HepG2 (cell line): ENCODE results near the gene P4HB. TPM values are rescaled to one million over a fixed set of nuclear protein-coding genes. Genes with fewer than 3 reads are reported as not detected.

Source experiments
- CREB3 ChIP-seq: sonication (generic); formaldehyde crosslinking; IDR thresholded peaks from 2 replicates; pipeline ENCODE4 v1.5.0; 2020; ENCODE audit warnings: missing genetic modification reagents
- CSRNP1 ChIP-seq: sonication (generic); formaldehyde crosslinking; IDR thresholded peaks from 2 replicates; pipeline ENCODE4 v1.8.1; 2023; ENCODE audit warnings: mild to moderate bottlenecking, missing genetic modification reagents
- FUBP1 ChIP-seq: sonication (generic); formaldehyde crosslinking; IDR thresholded peaks from 2 replicates; pipeline ENCODE4 v1.5.1; 2020; ENCODE audit warnings: missing genetic modification reagents, mild to moderate bottlenecking, borderline replicate concordance
- GATA4 ChIP-seq: sonication (generic); IDR thresholded peaks from 2 replicates; pipeline ENCODE4 v1.6.1; 2016; ENCODE audit warnings: antibody characterized with exemption, low read depth, borderline replicate concordance
- HMGXB4 ChIP-seq, 2 experiments: sonication (generic) in 1 of 2; formaldehyde crosslinking in 1 of 2; IDR thresholded peaks; 2 replicates each; pipeline versions ENCODE4 v1.4.0 to v1.6.1; 2018 to 2020; ENCODE audit warnings: missing genetic modification reagents in 2 of 2, borderline replicate concordance in 1 of 2, low read depth in 1 of 2, mild to moderate bottlenecking in 1 of 2, missing biosample characterization in 1 of 2
- MLLT10 ChIP-seq: sonication (generic); formaldehyde crosslinking; IDR thresholded peaks from 2 replicates; pipeline ENCODE4 v1.4.0; 2020; ENCODE audit warnings: missing genetic modification reagents
- RAD21 ChIP-seq: fragments of 450-650 bp; formaldehyde crosslinking; IDR thresholded peaks from 2 replicates; pipeline ENCODE4 v1.5.0; 2020; ENCODE audit warnings: mild to moderate bottlenecking
- TFE3 ChIP-seq: IDR thresholded peaks from 2 replicates; pipeline ENCODE4 v1.6.1; 2016
- TGIF2 ChIP-seq: IDR thresholded peaks from 2 replicates; pipeline ENCODE4 v1.6.1; 2016; ENCODE audit warnings: control low read depth, missing compliant biosample characterization
- TRIM24 ChIP-seq: sonication (generic); formaldehyde crosslinking; IDR thresholded peaks from 2 replicates; pipeline ENCODE4 v1.8.0; 2022; ENCODE audit warnings: mild to moderate bottlenecking, missing genetic modification reagents
- ZBTB25 ChIP-seq: IDR thresholded peaks from 2 replicates; pipeline ENCODE4 v1.6.1; 2018; ENCODE audit warnings: missing genetic modification reagents
- ZFP62 ChIP-seq: sonication (generic); formaldehyde crosslinking; IDR thresholded peaks from 2 replicates; pipeline ENCODE4 v1.4.0; 2020; ENCODE audit warnings: missing genetic modification reagents
- ZNF337 ChIP-seq: sonication (generic); formaldehyde crosslinking; IDR thresholded peaks from 2 replicates; pipeline ENCODE4 v1.5.1; 2020; ENCODE audit warnings: missing genetic modification reagents, low read depth, mild to moderate bottlenecking, borderline replicate concordance
- ZNF75D ChIP-seq: sonication (generic); formaldehyde crosslinking; IDR thresholded peaks from 2 replicates; pipeline ENCODE4 v1.8.1; 2023; ENCODE audit warnings: missing genetic modification reagents, mild to moderate bottlenecking, borderline replicate concordance
- ZNF773 ChIP-seq: sonication (generic); formaldehyde crosslinking; IDR thresholded peaks from 2 replicates; pipeline ENCODE4 v1.4.0; 2020; ENCODE audit warnings: missing genetic modification reagents, borderline replicate concordance
- polyA plus RNA-seq, 8 experiments: library from polyadenylated mRNA; depleted of rRNA in 3 of 8; stranded (reverse) in 7 of 8; unstranded in 1 of 8; fragments of >200 nt; fragmentation: Illumina TruSeq in 4 of 8; extraction: Trizol in 4 of 8; gene quantifications; 2 replicates each; pipeline versions ENCODE4 v1.2.1 to v1.2.3, GENCODE V29; 2011 to 2016; ENCODE audit warnings: low read depth in 4 of 8, missing spikeins in 1 of 8, mixed read lengths in 1 of 8; ENCODE audit not compliant: insufficient read depth in 1 of 8
- total RNA-seq, 5 experiments: library from RNA; depleted of rRNA; stranded (reverse); fragments of >200 nt; fragmentation: Illumina TruSeq; extraction: Trizol; gene quantifications; 2 replicates each; pipeline ENCODE4 v1.2.3, GENCODE V29; 2016; ENCODE audit warnings: low read depth in 1 of 5

Gene P4HB
- total and polyA plus RNA-seq, 2 of the 13 experiments (the other 11 are each of a cell fraction or from before 2014, with no cell fraction given) = 185 to 782 TPM

GRCh38 chr17:81814748-81815645, 45.3 kb downstream of the P4HB start (continued):
- TF ChIP-seq MLLT10 (CRISPR knock-in tag) = no peak
- TF ChIP-seq TGIF2 (CRISPR knock-in tag) = no peak
- TF ChIP-seq FUBP1 (CRISPR knock-in tag) = no peak
- TF ChIP-seq ZFP62 (CRISPR knock-in tag) = no peak
- TF ChIP-seq GATA4 = 0 out of 2 replicates have a peak, but pooled peaks have one; percentile 18
- no peak for TF ChIP-seq RAD21
- TF ChIP-seq HMGXB4 (CRISPR knock-in tag; IDR thresholded peaks at IDR 0.05; ENCODE audit: borderline replicate concordance in 1 of 2, low read depth in 1 of 2) = peak; percentile 15 to 38; a peak in 1 of 4 replicates
- no peak for TF ChIP-seq CSRNP1 (CRISPR knock-in tag)
- no peak for TF ChIP-seq ZNF773 (CRISPR knock-in tag)
- no peak for TF ChIP-seq CREB3 (CRISPR knock-in tag)
- TF ChIP-seq ZNF337 (CRISPR knock-in tag) = no peak
- peak; percentile 41; the same call in 1 of the 2 replicates for TF ChIP-seq ZBTB25
- no peak for TF ChIP-seq TRIM24 (CRISPR knock-in tag)
- TF ChIP-seq TFE3 = peak; percentile 71
- no peak for TF ChIP-seq ZNF75D (CRISPR knock-in tag)
